IMR-90 (cell line): Measurements from ENCODE around the gene SRRM2.

Experiments
- BHLHE40 ChIP-seq: fragments of 150-350 bp; IDR thresholded peaks from 2 replicates; pipeline ENCODE4 v1.6.1; 2016; ENCODE audit warnings: mild to moderate bottlenecking, low read depth, low read length
- CEBPB ChIP-seq: IDR thresholded peaks from 2 replicates; pipeline ENCODE4 v1.6.1; 2012; ENCODE audit warnings: low read depth, low read length, improper control_type of control experiment
- CHD1 ChIP-seq: IDR thresholded peaks from 2 replicates; pipeline ENCODE4 v1.6.1; 2012; ENCODE audit warnings: low read depth, low read length, improper control_type of control experiment
- CTCF ChIP-seq: conservative IDR thresholded peaks from 2 replicates; pipeline ENCODE4 v1.5.1; 2012; ENCODE audit warnings: mild to moderate bottlenecking, low read depth, low read length, improper control_type of control experiment
- MAFK ChIP-seq: IDR thresholded peaks from 2 replicates; pipeline ENCODE4 v1.6.1; 2012; ENCODE audit warnings: low read depth, low read length, improper control_type of control experiment
- MAZ ChIP-seq: IDR thresholded peaks from 2 replicates; pipeline ENCODE4 v1.6.1; 2012; ENCODE audit warnings: low read depth, mild to moderate bottlenecking, low read length, improper control_type of control experiment, moderate library complexity, borderline replicate concordance
- NFE2L2 ChIP-seq: fragments of 150-350 bp; IDR thresholded peaks from 2 replicates; pipeline ENCODE4 v1.6.1; 2016; ENCODE audit warnings: low read depth, mild to moderate bottlenecking, low read length
- POLR2A ChIP-seq: IDR thresholded peaks from 2 replicates; pipeline ENCODE4 v1.6.1; 2012; ENCODE audit warnings: mild to moderate bottlenecking, low read depth, low read length
- SMC3 ChIP-seq: fragments of 150-350 bp; IDR thresholded peaks from 2 replicates; pipeline ENCODE4 v1.6.1; 2016; ENCODE audit warnings: low read depth, mild to moderate bottlenecking, antibody characterized with exemption, low read length, moderate library complexity
- USF2 ChIP-seq: fragments of 150-350 bp; IDR thresholded peaks from 2 replicates; pipeline ENCODE4 v1.6.1; 2017; ENCODE audit warnings: mild to moderate bottlenecking, antibody characterized with exemption, low read length, low read depth

- no peak for TF ChIP-seq CTCF
- TF ChIP-seq NFE2L2: no peak
- no peak for TF ChIP-seq BHLHE40
- no peak for TF ChIP-seq POLR2A
- TF ChIP-seq SMC3: no peak
- no peak for TF ChIP-seq CHD1
- TF ChIP-seq MAZ: no peak
- no peak for TF ChIP-seq USF2
- TF ChIP-seq CEBPB: no peak
- no peak for TF ChIP-seq MAFK
These were observed 52.3 kb downstream of the SRRM2 start for GRCh38 chr16:2804728-2805127.
